Panc1 (cell line): ENCODE measurements around the gene TMEM86A. TPM values are rescaled to one million over a fixed set of nuclear protein-coding genes. Genes with fewer than 3 reads are reported as not detected.

Experiments
- ATAC-seq: fragments of 200-7000 bp; cut with Tn5 transposase; 2 replicates; pipeline ENCODE4 v1.9.1; 2020; ENCODE audit warnings: mild to moderate bottlenecking, moderate library complexity
- BruUV-seq: library from RNA; stranded (reverse); fragments of 400-500 nt; replicated peaks from 2 replicates; lab custom pipeline; 2021; lab: Mats Ljungman, UMichigan
- CTCF ChIA-PET: fragments of 300-600 bp; sonication (Branson Sonifier 250); formaldehyde crosslinking; loops from one replicate; lab custom pipeline; 2022; ENCODE audit warnings: antibody characterized with exemption; lab: Charles Lee
- POLR2A ChIA-PET: fragments of 300-600 bp; sonication (Branson Sonifier 250); formaldehyde crosslinking; loops from one replicate; lab custom pipeline; 2022; ENCODE audit warnings: antibody characterized with exemption; lab: Charles Lee
- DNase-seq: peaks from one replicate; pipeline ENCODE4 v3.0.0-alpha.2; 2010; ENCODE audit warnings: low read depth, low spot score
- H3K27ac ChIP-seq: 2 replicates; pipeline ENCODE4 v1.5.1; 2011; ENCODE audit warnings: mild to moderate bottlenecking, low read length, inconsistent platforms
- H3K27me3 ChIP-seq: fragments of 200-500 bp; sonication (Bioruptor generic); 2 replicates; pipeline ENCODE4 v1.6.0; 2014; ENCODE audit warnings: low read length, inconsistent platforms; ENCODE audit not compliant: control insufficient read depth, insufficient read depth
- H3K36me3 ChIP-seq: fragments of 200-500 bp; sonication (Bioruptor generic); 2 replicates; pipeline ENCODE4 v1.5.1; 2014; ENCODE audit warnings: inconsistent platforms, mild to moderate bottlenecking, low read length, moderate library complexity; ENCODE audit not compliant: control insufficient read depth, insufficient read depth
- H3K4me1 ChIP-seq: 2 replicates; pipeline ENCODE4 v1.5.1; 2011; ENCODE audit warnings: inconsistent platforms, mild to moderate bottlenecking, low read length, moderate library complexity; ENCODE audit not compliant: control insufficient read depth, insufficient read depth
- H3K4me3 ChIP-seq, 2 experiments: 2 replicates each; pipeline ENCODE4 v1.5.1; 2011 to 2012; ENCODE audit warnings: low read depth in 2 of 2, low read length in 2 of 2, mild to moderate bottlenecking in 2 of 2, inconsistent platforms in 1 of 2, moderate library complexity in 1 of 2
- H3K9me3 ChIP-seq: fragments of 200-500 bp; sonication (Bioruptor generic); 2 replicates; pipeline ENCODE4 v1.5.1; 2014; ENCODE audit warnings: low read depth, mild to moderate bottlenecking, inconsistent platforms, low read length, moderate library complexity; ENCODE audit not compliant: control insufficient read depth, insufficient read depth
- POLR2AphosphoS5 ChIP-seq: IDR thresholded peaks from 2 replicates; pipeline ENCODE4 v1.6.1; 2012; ENCODE audit warnings: mild to moderate bottlenecking, low read depth, low read length, moderate library complexity
- SIN3A ChIP-seq: IDR thresholded peaks from 2 replicates; pipeline ENCODE4 v1.6.1; 2012; ENCODE audit warnings: low read depth, mild to moderate bottlenecking, low read length, moderate library complexity, borderline replicate concordance; ENCODE audit not compliant: insufficient read depth
- TCF7L2 ChIP-seq: IDR thresholded peaks from 2 replicates; pipeline ENCODE4 v1.6.1; 2011; ENCODE audit warnings: mild to moderate bottlenecking, low read depth, low read length, inconsistent platforms
- in situ Hi-C: cut with HindIII; loops from 2 replicates; pipeline ENCODE4 v1.10.0; 2016; ENCODE audit warnings: low sequenced_read_pairs, low pct_unique_long_range_greater_than_20kb
- intact Hi-C: fragments of 100-400 bp; cut with micrococcal nuclease; formaldehyde crosslinking; loops from one replicate; pipeline ENCODE4 v1.10.0; 2022; ENCODE audit not compliant: unreplicated experiment
- total RNA-seq: library from RNA; stranded (reverse); gene quantifications from one replicate; pipeline ENCODE4 v1.2.1, GENCODE V29; 2021; ENCODE audit not compliant: unreplicated experiment
- TF ChIP-seq, protein P1 (sequence below), 2 experiments: IDR thresholded peaks; 2 replicates each; pipeline ENCODE4 v1.6.1; 2011 to 2012; ENCODE audit warnings: low read depth in 2 of 2, control low read depth in 1 of 2, low read length in 1 of 2, mild to moderate bottlenecking in 1 of 2, moderate library complexity in 1 of 2; ENCODE audit not compliant: insufficient read depth in 1 of 2
- TF ChIP-seq, protein P2 (sequence below): fragments of 450-650 bp; IDR thresholded peaks from 2 replicates; pipeline ENCODE4 v1.5.1; 2017; ENCODE audit warnings: mild to moderate bottlenecking

Gene TMEM86A
- total RNA-seq, 1 experiment from 2014 or later: 0.31 TPM

DNA sequence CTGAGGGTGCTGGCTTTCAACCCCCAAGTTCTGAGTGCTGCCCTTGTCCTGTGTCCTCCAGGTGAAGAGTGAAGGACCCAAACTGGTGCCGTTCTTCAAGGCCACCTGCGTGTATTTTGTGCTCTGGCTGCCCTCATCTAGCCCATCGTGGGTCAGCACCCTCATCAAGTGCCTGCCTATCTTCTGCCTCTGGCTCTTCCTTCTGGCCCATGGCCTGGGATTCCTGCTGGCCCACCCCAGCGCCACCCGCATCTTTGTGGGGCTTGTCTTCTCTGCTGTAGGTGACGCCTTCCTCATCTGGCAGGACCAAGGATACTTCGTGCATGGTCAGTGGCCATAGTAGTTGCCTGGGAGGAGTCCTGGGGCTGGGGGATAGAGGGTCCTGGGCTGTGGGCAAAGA lies 2.3 kb downstream of the TMEM86A start:
- intact Hi-C loops (no loop called here), in situ Hi-C loops (no loop called here)
- Histone ChIP-seq H3K4me3 (no peak overlapping the region), H3K27me3 (peaks cover 11% of the 10 kb centered on the region), H3K27ac (no peak overlapping the region), H3K9me3 (no peaks in the 10 kb centered on the region), H3K36me3 (no peaks in the 10 kb centered on the region), H3K4me1 (no peaks in the 10 kb centered on the region; the same call in 1 of the 2 replicates)
- DNase-seq (no peak), ATAC-seq (no peak)
- TF ChIP-seq SIN3A: no peak
- TF ChIP-seq, protein P1, sequence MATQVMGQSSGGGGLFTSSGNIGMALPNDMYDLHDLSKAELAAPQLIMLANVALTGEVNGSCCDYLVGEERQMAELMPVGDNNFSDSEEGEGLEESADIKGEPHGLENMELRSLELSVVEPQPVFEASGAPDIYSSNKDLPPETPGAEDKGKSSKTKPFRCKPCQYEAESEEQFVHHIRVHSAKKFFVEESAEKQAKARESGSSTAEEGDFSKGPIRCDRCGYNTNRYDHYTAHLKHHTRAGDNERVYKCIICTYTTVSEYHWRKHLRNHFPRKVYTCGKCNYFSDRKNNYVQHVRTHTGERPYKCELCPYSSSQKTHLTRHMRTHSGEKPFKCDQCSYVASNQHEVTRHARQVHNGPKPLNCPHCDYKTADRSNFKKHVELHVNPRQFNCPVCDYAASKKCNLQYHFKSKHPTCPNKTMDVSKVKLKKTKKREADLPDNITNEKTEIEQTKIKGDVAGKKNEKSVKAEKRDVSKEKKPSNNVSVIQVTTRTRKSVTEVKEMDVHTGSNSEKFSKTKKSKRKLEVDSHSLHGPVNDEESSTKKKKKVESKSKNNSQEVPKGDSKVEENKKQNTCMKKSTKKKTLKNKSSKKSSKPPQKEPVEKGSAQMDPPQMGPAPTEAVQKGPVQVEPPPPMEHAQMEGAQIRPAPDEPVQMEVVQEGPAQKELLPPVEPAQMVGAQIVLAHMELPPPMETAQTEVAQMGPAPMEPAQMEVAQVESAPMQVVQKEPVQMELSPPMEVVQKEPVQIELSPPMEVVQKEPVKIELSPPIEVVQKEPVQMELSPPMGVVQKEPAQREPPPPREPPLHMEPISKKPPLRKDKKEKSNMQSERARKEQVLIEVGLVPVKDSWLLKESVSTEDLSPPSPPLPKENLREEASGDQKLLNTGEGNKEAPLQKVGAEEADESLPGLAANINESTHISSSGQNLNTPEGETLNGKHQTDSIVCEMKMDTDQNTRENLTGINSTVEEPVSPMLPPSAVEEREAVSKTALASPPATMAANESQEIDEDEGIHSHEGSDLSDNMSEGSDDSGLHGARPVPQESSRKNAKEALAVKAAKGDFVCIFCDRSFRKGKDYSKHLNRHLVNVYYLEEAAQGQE (IDR thresholded peaks at IDR 0.05; ENCODE audit: insufficient read depth in 1 of 2, low read depth in 2 of 2, low read length in 1 of 2): no peak
- TF ChIP-seq TCF7L2: no peak
- TF ChIP-seq POLR2AphosphoS5: no peak
- TF ChIP-seq, protein P2, sequence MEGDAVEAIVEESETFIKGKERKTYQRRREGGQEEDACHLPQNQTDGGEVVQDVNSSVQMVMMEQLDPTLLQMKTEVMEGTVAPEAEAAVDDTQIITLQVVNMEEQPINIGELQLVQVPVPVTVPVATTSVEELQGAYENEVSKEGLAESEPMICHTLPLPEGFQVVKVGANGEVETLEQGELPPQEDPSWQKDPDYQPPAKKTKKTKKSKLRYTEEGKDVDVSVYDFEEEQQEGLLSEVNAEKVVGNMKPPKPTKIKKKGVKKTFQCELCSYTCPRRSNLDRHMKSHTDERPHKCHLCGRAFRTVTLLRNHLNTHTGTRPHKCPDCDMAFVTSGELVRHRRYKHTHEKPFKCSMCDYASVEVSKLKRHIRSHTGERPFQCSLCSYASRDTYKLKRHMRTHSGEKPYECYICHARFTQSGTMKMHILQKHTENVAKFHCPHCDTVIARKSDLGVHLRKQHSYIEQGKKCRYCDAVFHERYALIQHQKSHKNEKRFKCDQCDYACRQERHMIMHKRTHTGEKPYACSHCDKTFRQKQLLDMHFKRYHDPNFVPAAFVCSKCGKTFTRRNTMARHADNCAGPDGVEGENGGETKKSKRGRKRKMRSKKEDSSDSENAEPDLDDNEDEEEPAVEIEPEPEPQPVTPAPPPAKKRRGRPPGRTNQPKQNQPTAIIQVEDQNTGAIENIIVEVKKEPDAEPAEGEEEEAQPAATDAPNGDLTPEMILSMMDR: no peak
- BruUV-seq: no TSS peak
- ChIA-PET CTCF (no interaction called here), POLR2A (interaction anchor here (0.5 kb wide), 2 partner anchors 110 to 276 kb away, joined by 3 read pairs; no protein-coding TSS in a partner anchor)

DNA sequence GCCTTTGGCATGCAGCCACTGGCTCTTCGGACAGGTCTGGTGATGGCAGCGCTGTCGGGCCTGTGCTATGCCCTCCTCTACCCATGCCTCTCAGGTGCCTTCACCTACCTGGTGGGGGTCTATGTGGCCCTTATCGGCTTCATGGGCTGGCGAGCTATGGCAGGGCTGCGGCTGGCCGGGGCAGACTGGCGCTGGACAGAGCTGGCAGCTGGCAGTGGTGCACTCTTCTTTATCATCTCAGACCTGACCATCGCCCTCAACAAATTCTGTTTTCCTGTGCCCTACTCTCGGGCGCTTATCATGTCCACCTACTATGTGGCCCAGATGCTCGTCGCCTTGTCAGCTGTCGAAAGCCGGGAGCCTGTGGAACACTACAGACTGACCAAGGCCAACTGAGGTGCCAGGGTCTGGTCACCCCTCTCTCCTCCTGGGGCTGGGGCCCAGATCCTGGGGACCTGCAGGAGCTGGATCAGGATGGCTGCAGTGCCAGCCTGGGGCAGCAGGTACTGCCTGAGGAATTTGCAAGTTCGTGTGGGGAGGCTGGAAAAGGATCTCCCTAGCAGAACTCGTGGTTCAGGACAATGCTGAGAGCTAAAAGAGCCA lies 3.1 kb downstream of the TMEM86A start:
- Histone ChIP-seq H3K27ac (no peak overlapping the region), H3K4me3 (no peak overlapping the region), H3K9me3 (no peaks in the 10 kb centered on the region), H3K27me3 (peaks cover 10% of the 10 kb centered on the region), H3K4me1 (no peaks in the 10 kb centered on the region; the same call in 1 of the 2 replicates), H3K36me3 (no peaks in the 10 kb centered on the region)
- no TSS peak for BruUV-seq
- intact Hi-C loops: no loop called here
- no peak for DNase-seq
- CTCF ChIA-PET: no interaction called here
- TF ChIP-seq, protein P2: no peak
- no peak for ATAC-seq
- in situ Hi-C loops: no loop called here
- POLR2A ChIA-PET: interaction anchor here (0.5 kb wide), 1 partner anchor 277 kb away, joined by 3 read pairs; no protein-coding TSS in a partner anchor
